H54 (cell line): Measurements from ENCODE around the gene NAAA.
A peak's percentile ranks its signal among the peaks of the same experiment; 100 is the strongest.
"Not testable (repeated sequence)": the region's sequence is repeated elsewhere in the genome, so short reads cannot be mapped to it uniquely, and the experiment has no call there.

Experiments
- DNase-seq: peaks from one replicate; pipeline ENCODE4 v3.0.0; 2011; ENCODE audit warnings: low spot score, mixed read lengths; ENCODE audit not compliant: insufficient read length
- FAIRE-seq: peaks from 3 replicates; lab custom pipeline; 2011; peaks lifted over from hg19 to GRCh38; lab: Jason Lieb, UNC
- POLR2A ChIP-seq: IDR thresholded peaks from 2 replicates; pipeline ENCODE4 v1.6.1; 2011; ENCODE audit warnings: low read depth, mild to moderate bottlenecking, low read length

Gene NAAA

GRCh38 chr4:75940692-75941253 is at the start of gene NAAA:
Gene NAAA (minus strand): TSS chr4:75941013. CDS start chr4:75940949, 64 bp downstream.
- peak; percentile 43; the same call in 1 of the 2 replicates for TF ChIP-seq POLR2A
- DNase-seq (peak; percentile 38), FAIRE-seq (no peak)

GRCh38 chr4:75989846-75990528 is 49.2 kb upstream of the NAAA start:
- no peak for DNase-seq
- no peak for FAIRE-seq

GRCh38 chr4:75985116-75985515 is 44.3 kb upstream of the NAAA start:
- DNase-seq = peak; percentile 47
- TF ChIP-seq POLR2A = no peak
- peak; percentile 85 for FAIRE-seq

More at GRCh38 chr4:75989846-75990528, 49.2 kb upstream of the NAAA start:
- TF ChIP-seq POLR2A = no peak

GRCh38 chr4:75980576-75980975 is 39.8 kb upstream of the NAAA start:
- FAIRE-seq (no peak), DNase-seq (no peak)

GRCh38 chr4:75976177-75976576 is 35.4 kb upstream of the NAAA start:
- FAIRE-seq (no peak), DNase-seq (no peak)
- TF ChIP-seq POLR2A = no peak

More at GRCh38 chr4:75980576-75980975, 39.8 kb upstream of the NAAA start:
- no peak for TF ChIP-seq POLR2A

GRCh38 chr4:75973766-75974165 is 33.0 kb upstream of the NAAA start:
- DNase-seq = no peak
- TF ChIP-seq POLR2A = no peak
- no peak for FAIRE-seq

- TF ChIP-seq POLR2A = no peak
- FAIRE-seq (no peak), DNase-seq (no peak)
Measured at GRCh38 chr4:75968084-75968483, 27.3 kb upstream of the NAAA start.

GRCh38 chr4:75963558-75963957 is 22.7 kb upstream of the NAAA start:
- DNase-seq (no peak), FAIRE-seq (no peak)
- TF ChIP-seq POLR2A = no peak

- DNase-seq, FAIRE-seq: not testable (repeated sequence)
Measured at GRCh38 chr4:75962072-75962471, 21.3 kb upstream of the NAAA start.

GRCh38 chr4:75958546-75958945 is 17.7 kb upstream of the NAAA start:
- FAIRE-seq = not testable (repeated sequence)

GRCh38 chr4:75954811-75955210 is 14.0 kb upstream of the NAAA start:
- DNase-seq, FAIRE-seq: not testable (repeated sequence)

More at GRCh38 chr4:75958546-75958945, 17.7 kb upstream of the NAAA start:
- not testable (repeated sequence) for DNase-seq

- no peak for FAIRE-seq
- no peak for DNase-seq
- TF ChIP-seq POLR2A = no peak
Measured at GRCh38 chr4:75953509-75953908, 12.7 kb upstream of the NAAA start.

GRCh38 chr4:75950213-75950815 is 9.5 kb upstream of the NAAA start:
- FAIRE-seq (no peak), DNase-seq (no peak)
- no peak for TF ChIP-seq POLR2A

GRCh38 chr4:75948822-75949444 is 8.1 kb upstream of the NAAA start:
- DNase-seq = no peak
- no peak for FAIRE-seq
- TF ChIP-seq POLR2A = no peak
